DOHH2 (cell line): ENCODE results near the gene LPAR5.

Experiments used
- H3F3A ChIP-seq: fragments of 200-600 bp; sonication (generic), shearing (Covaris generic); 2 replicates; pipeline ENCODE4 v1.6.0; 2016; ENCODE audit warnings: antibody characterized with exemption, mild to moderate bottlenecking; ENCODE audit not compliant: control insufficient read depth, insufficient read depth
- H3K27ac ChIP-seq: fragments of 200-600 bp; sonication (generic); 2 replicates; pipeline ENCODE4 v1.5.1; 2014; ENCODE audit warnings: low read depth, mild to moderate bottlenecking, low read length, moderate library complexity
- H3K27me3 ChIP-seq: fragments of 200-600 bp; sonication (generic); 2 replicates; pipeline ENCODE4 v1.6.1; 2014; ENCODE audit warnings: mild to moderate bottlenecking, low read length, mixed read lengths; ENCODE audit not compliant: control insufficient read depth
- H3K36me3 ChIP-seq: fragments of 200-600 bp; sonication (generic); 2 replicates; pipeline ENCODE4 v1.6.1; 2014; ENCODE audit warnings: mild to moderate bottlenecking, low read length, moderate library complexity, mixed read lengths; ENCODE audit not compliant: control insufficient read depth
- H3K4me1 ChIP-seq: fragments of 200-600 bp; sonication (generic); 2 replicates; pipeline ENCODE4 v1.6.1; 2014; ENCODE audit warnings: mild to moderate bottlenecking, low read length, mixed read lengths; ENCODE audit not compliant: control insufficient read depth
- H3K4me2 ChIP-seq: fragments of 200-600 bp; sonication (generic); 2 replicates; pipeline ENCODE4 v1.6.0; 2014; ENCODE audit warnings: mild to moderate bottlenecking, low read length, moderate library complexity
- H3K4me3 ChIP-seq: fragments of 200-600 bp; sonication (generic); 2 replicates; pipeline ENCODE4 v1.5.1; 2014; ENCODE audit warnings: mild to moderate bottlenecking, low read length, mixed read lengths
- H3K79me2 ChIP-seq: fragments of 200-600 bp; sonication (generic); 2 replicates; pipeline ENCODE4 v1.6.1; 2014; ENCODE audit warnings: mild to moderate bottlenecking, low read length, mixed read lengths; ENCODE audit not compliant: control insufficient read depth
- H3K9me2 ChIP-seq: fragments of 200-600 bp; sonication (generic); replicated peaks from 2 replicates; pipeline ENCODE4 v1.6.1; 2014; ENCODE audit warnings: mild to moderate bottlenecking, low read length, mixed read lengths; ENCODE audit not compliant: control insufficient read depth
- H3K9me3 ChIP-seq: fragments of 200-600 bp; sonication (generic); 2 replicates; pipeline ENCODE4 v1.6.1; 2014; ENCODE audit warnings: antibody characterized with exemption, low read length, mixed read lengths; ENCODE audit not compliant: control insufficient read depth, insufficient read depth
- H4K20me1 ChIP-seq: fragments of 200-600 bp; sonication (generic); 2 replicates; pipeline ENCODE4 v1.6.0; 2014; ENCODE audit warnings: low read depth, mild to moderate bottlenecking, antibody characterized with exemption, low read length, moderate library complexity; ENCODE audit not compliant: control insufficient read depth, insufficient read depth
- CTCF ChIP-seq: fragments of 200-600 bp; sonication (generic); IDR thresholded peaks from one replicate; pipeline ENCODE4 v1.5.1; 2014; ENCODE audit warnings: antibody characterized with exemption, mild to moderate bottlenecking, low read depth, low read length; ENCODE audit not compliant: poor library complexity, severe bottlenecking
- EZH2phosphoT487 ChIP-seq: fragments of 200-600 bp; sonication (generic); IDR thresholded peaks from 2 replicates; pipeline ENCODE4 v1.6.1; 2017; ENCODE audit warnings: borderline replicate concordance, mild to moderate bottlenecking, antibody characterized with exemption, low read length, moderate library complexity, mixed read lengths

LPAR5 gene

GRCh38 chr12:6632026-6632983, 3.5 kb downstream of the LPAR5 start:
- Histone ChIP-seq H3K36me3 (peaks cover 18% of the 10 kb centered on the region), H3K4me3 (peak overlapping the region; percentile 76), H3K4me1 (peaks cover 86% of the 10 kb centered on the region), H3F3A (peaks cover 13% of the 10 kb centered on the region), H3K27me3 (no peaks in the 10 kb centered on the region), H3K4me2 (peak overlapping the region; percentile 98), H3K27ac (peak overlapping the region; percentile 95), H3K9me2 (no peaks in the 10 kb centered on the region), H3K9me3 (no peaks in the 10 kb centered on the region), H4K20me1 (no peaks in the 10 kb centered on the region), H3K79me2 (peaks cover 63% of the 10 kb centered on the region)
- TF ChIP-seq CTCF, result no peak
- no peak for TF ChIP-seq EZH2phosphoT487

- peaks cover 86% of the 10 kb centered on the region for H3K4me1 ChIP-seq
- peaks cover 20% of the 10 kb centered on the region for H3F3A ChIP-seq
- TF ChIP-seq CTCF, result no peak
- no peak for TF ChIP-seq EZH2phosphoT487
- H3K4me2 ChIP-seq, result peak overlapping the region; percentile 98
- no peaks in the 10 kb centered on the region for H4K20me1 ChIP-seq
- no peaks in the 10 kb centered on the region for H3K9me2 ChIP-seq
- H3K9me3 ChIP-seq, result no peaks in the 10 kb centered on the region
- H3K27ac ChIP-seq, result peak overlapping the region; percentile 95
- H3K36me3 ChIP-seq, result peaks cover 19% of the 10 kb centered on the region
- peak overlapping the region; percentile 76 for H3K4me3 ChIP-seq
- peaks cover 68% of the 10 kb centered on the region for H3K79me2 ChIP-seq
- H3K27me3 ChIP-seq, result no peaks in the 10 kb centered on the region
Observed at GRCh38 chr12:6631549-6631961, 4.2 kb downstream of the LPAR5 start.

GRCh38 chr12:6630736-6631135, 5.0 kb downstream of the LPAR5 start:
- H3F3A ChIP-seq, result peaks cover 22% of the 10 kb centered on the region
- H3K4me3 ChIP-seq, result peak overlapping the region; percentile 76
- H3K27ac ChIP-seq, result peak overlapping the region; percentile 95
- peak overlapping the region; percentile 98 for H3K4me2 ChIP-seq
- peaks cover 71% of the 10 kb centered on the region for H3K79me2 ChIP-seq
- H3K9me3 ChIP-seq, result no peaks in the 10 kb centered on the region
- H3K27me3 ChIP-seq, result no peaks in the 10 kb centered on the region
- no peak for TF ChIP-seq CTCF
- TF ChIP-seq EZH2phosphoT487, result no peak
- H3K9me2 ChIP-seq, result no peaks in the 10 kb centered on the region
- H3K4me1 ChIP-seq, result peaks cover 87% of the 10 kb centered on the region
- peaks cover 22% of the 10 kb centered on the region for H3K36me3 ChIP-seq
- no peaks in the 10 kb centered on the region for H4K20me1 ChIP-seq
